ENCODE results near the gene FAM135A.
"Not testable (repeated sequence)": the region's sequence is repeated elsewhere in the genome, so short reads cannot be mapped to it uniquely, and the experiment has no call there.

The FAM135A gene

GRCh38 chr6:70527071-70527737 lies 113.9 kb downstream of the FAM135A start:
- TF ChIP-seq EZH2 (IDR thresholded peaks at IDR 0.05) (no peak), POLR2AphosphoS5 (IDR thresholded peaks at IDR 0.05; ENCODE audit: borderline replicate concordance, low read depth, low read length) (no peak), FOXP2 (optimal IDR thresholded peaks at IDR 0.05; ENCODE audit: control extremely low read depth, extremely low read length, insufficient read depth) (no peak)
- H3K4me3 ChIP-seq: no peak overlapping the region
- no peak for DNase-seq (ENCODE audit: low read depth, low spot score)
- H3K36me3 ChIP-seq (ENCODE audit: insufficient read depth, low read length): no peaks in the 10 kb centered on the region
- H3K9ac ChIP-seq (ENCODE audit: insufficient read length): no peak overlapping the region
- no peaks in the 10 kb centered on the region for H3K9me3 ChIP-seq (ENCODE audit: low read depth, low read length)
- H3K27ac ChIP-seq: no peak overlapping the region

GRCh38 chr6:70530023-70530422 lies 116.7 kb downstream of the FAM135A start:
- no peaks in the 10 kb centered on the region for H3K36me3 ChIP-seq (ENCODE audit: insufficient read depth, low read length)

GRCh38 chr6:70531133-70531532 lies 117.8 kb downstream of the FAM135A start:
- H3K9ac ChIP-seq (ENCODE audit: insufficient read length): no peak overlapping the region
- no peaks in the 10 kb centered on the region for H3K9me3 ChIP-seq (ENCODE audit: low read depth, low read length)
- no peaks in the 10 kb centered on the region for H3K36me3 ChIP-seq (ENCODE audit: insufficient read depth, low read length)
- TF ChIP-seq FOXP2 (optimal IDR thresholded peaks at IDR 0.05; ENCODE audit: control extremely low read depth, extremely low read length, insufficient read depth) (no peak), POLR2AphosphoS5 (IDR thresholded peaks at IDR 0.05; ENCODE audit: borderline replicate concordance, low read depth, low read length) (no peak)
- H3K27ac ChIP-seq: no peak overlapping the region
- DNase-seq (ENCODE audit: low read depth, low spot score): no peak
- H3K4me3 ChIP-seq: no peak overlapping the region

More at GRCh38 chr6:70530023-70530422, 116.7 kb downstream of the FAM135A start:
- Histone ChIP-seq H3K27ac (no peak overlapping the region), H3K9me3 (ENCODE audit: low read depth, low read length) (no peaks in the 10 kb centered on the region), H3K4me3 (no peak overlapping the region), H3K9ac (ENCODE audit: insufficient read length) (no peak overlapping the region)
- DNase-seq (ENCODE audit: low read depth, low spot score): no peak
- TF ChIP-seq POLR2AphosphoS5 (IDR thresholded peaks at IDR 0.05; ENCODE audit: borderline replicate concordance, low read depth, low read length) (no peak), FOXP2 (optimal IDR thresholded peaks at IDR 0.05; ENCODE audit: control extremely low read depth, extremely low read length, insufficient read depth) (no peak), EZH2 (IDR thresholded peaks at IDR 0.05) (no peak)

- no peak for TF ChIP-seq POLR2AphosphoS5 (IDR thresholded peaks at IDR 0.05; ENCODE audit: borderline replicate concordance, low read depth, low read length)
- no peak for TF ChIP-seq EZH2 (IDR thresholded peaks at IDR 0.05)
- TF ChIP-seq FOXP2 (optimal IDR thresholded peaks at IDR 0.05; ENCODE audit: control extremely low read depth, extremely low read length, insufficient read depth): no peak
- H3K27ac ChIP-seq: no peak overlapping the region
- no peaks in the 10 kb centered on the region for H3K9me3 ChIP-seq (ENCODE audit: low read depth, low read length)
- DNase-seq (ENCODE audit: low read depth, low spot score): no peak
- H3K36me3 ChIP-seq (ENCODE audit: insufficient read depth, low read length): peaks cover 6% of the 10 kb centered on the region
- H3K9ac ChIP-seq (ENCODE audit: insufficient read length): no peak overlapping the region
- no peak overlapping the region for H3K4me3 ChIP-seq
Observed at GRCh38 chr6:70537266-70537665, 124.0 kb downstream of the FAM135A start.

GRCh38 chr6:70538376-70538775 lies 125.1 kb downstream of the FAM135A start:
- no peak overlapping the region for H3K27ac ChIP-seq
- no peak for DNase-seq (ENCODE audit: low read depth, low spot score)
- TF ChIP-seq POLR2AphosphoS5 (IDR thresholded peaks at IDR 0.05; ENCODE audit: borderline replicate concordance, low read depth, low read length): no peak
- no peak for TF ChIP-seq FOXP2 (optimal IDR thresholded peaks at IDR 0.05; ENCODE audit: control extremely low read depth, extremely low read length, insufficient read depth)
- TF ChIP-seq EZH2 (IDR thresholded peaks at IDR 0.05): no peak

GRCh38 chr6:70547313-70547712 lies 134.0 kb downstream of the FAM135A start:
- DNase-seq (ENCODE audit: low read depth, low spot score): no peak
- no peak overlapping the region for H3K27ac ChIP-seq
- no peaks in the 10 kb centered on the region for H3K9me3 ChIP-seq (ENCODE audit: low read depth, low read length)
- TF ChIP-seq FOXP2 (optimal IDR thresholded peaks at IDR 0.05; ENCODE audit: control extremely low read depth, extremely low read length, insufficient read depth) (no peak), POLR2AphosphoS5 (IDR thresholded peaks at IDR 0.05; ENCODE audit: borderline replicate concordance, low read depth, low read length) (no peak), EZH2 (IDR thresholded peaks at IDR 0.05) (no peak)
- H3K9ac ChIP-seq (ENCODE audit: insufficient read length): no peak overlapping the region
- no peaks in the 10 kb centered on the region for H3K36me3 ChIP-seq (ENCODE audit: insufficient read depth, low read length)
- H3K4me3 ChIP-seq: no peak overlapping the region

More at GRCh38 chr6:70538376-70538775, 125.1 kb downstream of the FAM135A start:
- Histone ChIP-seq H3K4me3 (no peak overlapping the region), H3K9me3 (ENCODE audit: low read depth, low read length) (no peaks in the 10 kb centered on the region), H3K36me3 (ENCODE audit: insufficient read depth, low read length) (peaks cover 6% of the 10 kb centered on the region), H3K9ac (ENCODE audit: insufficient read length) (no peak overlapping the region)

- TF ChIP-seq EZH2 (IDR thresholded peaks at IDR 0.05) (no peak), POLR2AphosphoS5 (IDR thresholded peaks at IDR 0.05; ENCODE audit: borderline replicate concordance, low read depth, low read length) (no peak), FOXP2 (optimal IDR thresholded peaks at IDR 0.05; ENCODE audit: control extremely low read depth, extremely low read length, insufficient read depth) (no peak)
Observed at GRCh38 chr6:70547905-70548304, 134.6 kb downstream of the FAM135A start.

GRCh38 chr6:70549327-70549726 lies 136.0 kb downstream of the FAM135A start:
- H3K9ac ChIP-seq (ENCODE audit: insufficient read length): no peak overlapping the region
- no peak for TF ChIP-seq EZH2 (IDR thresholded peaks at IDR 0.05)
- TF ChIP-seq FOXP2 (optimal IDR thresholded peaks at IDR 0.05; ENCODE audit: control extremely low read depth, extremely low read length, insufficient read depth): no peak
- no peak for TF ChIP-seq POLR2AphosphoS5 (IDR thresholded peaks at IDR 0.05; ENCODE audit: borderline replicate concordance, low read depth, low read length)
- no peak for DNase-seq (ENCODE audit: low read depth, low spot score)

More at GRCh38 chr6:70547905-70548304, 134.6 kb downstream of the FAM135A start:
- H3K27ac ChIP-seq: no peak overlapping the region
- no peak for DNase-seq (ENCODE audit: low read depth, low spot score)
- H3K36me3 ChIP-seq (ENCODE audit: insufficient read depth, low read length): no peaks in the 10 kb centered on the region
- no peak overlapping the region for H3K4me3 ChIP-seq
- H3K9me3 ChIP-seq (ENCODE audit: low read depth, low read length): no peaks in the 10 kb centered on the region
- H3K9ac ChIP-seq (ENCODE audit: insufficient read length): no peak overlapping the region

GRCh38 chr6:70551566-70551965 lies 138.3 kb downstream of the FAM135A start:
- Histone ChIP-seq H3K27ac (no peak overlapping the region), H3K4me3 (no peak overlapping the region), H3K9ac (ENCODE audit: insufficient read length) (no peak overlapping the region), H3K36me3 (ENCODE audit: insufficient read depth, low read length) (no peaks in the 10 kb centered on the region), H3K9me3 (ENCODE audit: low read depth, low read length) (no peaks in the 10 kb centered on the region)
- TF ChIP-seq POLR2AphosphoS5 (IDR thresholded peaks at IDR 0.05; ENCODE audit: borderline replicate concordance, low read depth, low read length) (no peak), FOXP2 (optimal IDR thresholded peaks at IDR 0.05; ENCODE audit: control extremely low read depth, extremely low read length, insufficient read depth) (no peak), EZH2 (IDR thresholded peaks at IDR 0.05) (no peak)
- no peak for DNase-seq (ENCODE audit: low read depth, low spot score)

More at GRCh38 chr6:70549327-70549726, 136.0 kb downstream of the FAM135A start:
- Histone ChIP-seq H3K9me3 (ENCODE audit: low read depth, low read length) (no peaks in the 10 kb centered on the region), H3K36me3 (ENCODE audit: insufficient read depth, low read length) (no peaks in the 10 kb centered on the region), H3K27ac (no peak overlapping the region), H3K4me3 (no peak overlapping the region)

GRCh38 chr6:70552286-70552940 lies 139.1 kb downstream of the FAM135A start:
- not testable (repeated sequence) for H3K9ac ChIP-seq (ENCODE audit: insufficient read length); H3K9me3 ChIP-seq (ENCODE audit: low read depth, low read length); H3K4me3 ChIP-seq; H3K36me3 ChIP-seq (ENCODE audit: insufficient read depth, low read length); DNase-seq (ENCODE audit: low read depth, low spot score); H3K27ac ChIP-seq

Data from SK-N-MC (cell line).